IPS DF 6.9 (cell line): ENCODE measurements around the gene SLC17A5.

Experiments
- DNase-seq: peaks from one replicate; pipeline ENCODE4 v3.0.0-alpha.2; 2013; ENCODE audit warnings: low read depth, low spot score
- H3K27ac ChIP-seq: one replicate; pipeline ENCODE4 v1.5.1; 2013; ENCODE audit warnings: low read length, control low read depth
- H3K27me3 ChIP-seq: 2 replicates; pipeline ENCODE4 v1.6.1; 2013; ENCODE audit warnings: mild to moderate bottlenecking, low read length; ENCODE audit not compliant: control insufficient read depth, insufficient read depth
- H3K36me3 ChIP-seq: 2 replicates; pipeline ENCODE4 v1.6.1; 2013; ENCODE audit warnings: low read length; ENCODE audit not compliant: control insufficient read depth, insufficient read depth
- H3K4me1 ChIP-seq: 2 replicates; pipeline ENCODE4 v1.6.1; 2013; ENCODE audit warnings: low read length; ENCODE audit not compliant: control insufficient read depth, insufficient read depth
- H3K4me3 ChIP-seq: 2 replicates; pipeline ENCODE4 v1.5.1; 2013; ENCODE audit warnings: mild to moderate bottlenecking, low read length
- H3K9me3 ChIP-seq: 2 replicates; pipeline ENCODE4 v1.6.1; 2013; ENCODE audit warnings: low read length, inconsistent platforms; ENCODE audit not compliant: control insufficient read depth, insufficient read depth
- WGBS: extraction: QIAGEN DNeasy Blood & Tissue Kit; methylation state at CpG from one replicate; pipeline ENCODE4 v1.1.7; 2013; ENCODE audit warnings: mixed read lengths, missing lambda C conversion rate; ENCODE audit not compliant: insufficient read length, insufficient coverage; 5-methylcytosine and 5-hydroxymethylcytosine counted together

SLC17A5 gene

GRCh38 chr6:73614802-73615201, 39.0 kb downstream of the SLC17A5 start:
- Histone ChIP-seq H3K36me3 (no peaks in the 10 kb centered on the region), H3K27me3 (no peaks in the 10 kb centered on the region), H3K27ac (no peak overlapping the region), H3K4me1 (no peaks in the 10 kb centered on the region), H3K9me3 (no peaks in the 10 kb centered on the region), H3K4me3 (no peak overlapping the region)
- no CpG with 5 or more reads among the region's 6 CpGs for WGBS
- DNase-seq, result no peak

- Histone ChIP-seq H3K4me3 (no peak overlapping the region), H3K27me3 (no peaks in the 10 kb centered on the region), H3K9me3 (no peaks in the 10 kb centered on the region), H3K36me3 (no peaks in the 10 kb centered on the region), H3K27ac (no peak overlapping the region), H3K4me1 (no peaks in the 10 kb centered on the region)
- no peak for DNase-seq
- no CpG with 5 or more reads among the region's 6 CpGs for WGBS
Observed at GRCh38 chr6:73613806-73614536, 39.8 kb downstream of the SLC17A5 start.

- H3K4me3 ChIP-seq, result no peak overlapping the region
- H3K9me3 ChIP-seq, result no peaks in the 10 kb centered on the region
- WGBS, result no CpG with 5 or more reads among the region's 3 CpGs
- no peak for DNase-seq
- no peaks in the 10 kb centered on the region for H3K27me3 ChIP-seq
- H3K4me1 ChIP-seq, result no peaks in the 10 kb centered on the region
- H3K27ac ChIP-seq, result no peak overlapping the region
- no peaks in the 10 kb centered on the region; the same call in 1 of the 2 replicates for H3K36me3 ChIP-seq
Observed at GRCh38 chr6:73612611-73613010, 41.2 kb downstream of the SLC17A5 start.

GRCh38 chr6:73610444-73611275, 43.1 kb downstream of the SLC17A5 start:
- Histone ChIP-seq H3K9me3 (no peaks in the 10 kb centered on the region), H3K4me3 (no peak overlapping the region), H3K27me3 (no peaks in the 10 kb centered on the region), H3K27ac (no peak overlapping the region), H3K4me1 (no peaks in the 10 kb centered on the region), H3K36me3 (no peaks in the 10 kb centered on the region; the same call in 1 of the 2 replicates)
- DNase-seq, result no peak
- no CpG with 5 or more reads among the region's 6 CpGs for WGBS

GRCh38 chr6:73608761-73609160, 45.0 kb downstream of the SLC17A5 start:
- no peak overlapping the region for H3K27ac ChIP-seq
- no peak overlapping the region for H3K4me3 ChIP-seq
- no peaks in the 10 kb centered on the region for H3K9me3 ChIP-seq
- H3K4me1 ChIP-seq, result no peaks in the 10 kb centered on the region
- no peak for DNase-seq
- no peaks in the 10 kb centered on the region; the same call in 1 of the 2 replicates for H3K36me3 ChIP-seq
- no peaks in the 10 kb centered on the region for H3K27me3 ChIP-seq
- no CpG with 5 or more reads among the region's 4 CpGs for WGBS

GRCh38 chr6:73606428-73606827, 47.4 kb downstream of the SLC17A5 start:
- no peak for DNase-seq
- H3K27me3 ChIP-seq, result no peaks in the 10 kb centered on the region
- no peaks in the 10 kb centered on the region; the same call in 1 of the 2 replicates for H3K4me1 ChIP-seq
- no peak overlapping the region for H3K4me3 ChIP-seq
- no CpG with 5 or more reads among the region's 2 CpGs for WGBS
- no peak overlapping the region for H3K27ac ChIP-seq
- H3K36me3 ChIP-seq, result no peaks in the 10 kb centered on the region; the same call in 1 of the 2 replicates
- no peaks in the 10 kb centered on the region for H3K9me3 ChIP-seq

GRCh38 chr6:73604461-73604860, 49.3 kb downstream of the SLC17A5 start:
- no peak overlapping the region for H3K4me3 ChIP-seq
- H3K36me3 ChIP-seq, result no peaks in the 10 kb centered on the region; the same call in 1 of the 2 replicates
- H3K4me1 ChIP-seq, result no peaks in the 10 kb centered on the region; the same call in 1 of the 2 replicates
- H3K27me3 ChIP-seq, result no peaks in the 10 kb centered on the region
- H3K27ac ChIP-seq, result no peak overlapping the region
- no peaks in the 10 kb centered on the region for H3K9me3 ChIP-seq
- DNase-seq, result no peak
- no CpG with 5 or more reads among the region's 5 CpGs for WGBS

- no peak overlapping the region for H3K27ac ChIP-seq
- no peaks in the 10 kb centered on the region for H3K9me3 ChIP-seq
- H3K36me3 ChIP-seq, result no peaks in the 10 kb centered on the region; the same call in 1 of the 2 replicates
- no peak overlapping the region for H3K4me3 ChIP-seq
- no peaks in the 10 kb centered on the region; the same call in 1 of the 2 replicates for H3K4me1 ChIP-seq
- DNase-seq, result no peak
- no peaks in the 10 kb centered on the region for H3K27me3 ChIP-seq
- WGBS, result no CpG with 5 or more reads among the region's 1 CpG
Observed at GRCh38 chr6:73604020-73604419, 49.8 kb downstream of the SLC17A5 start.

- no peaks in the 10 kb centered on the region for H3K36me3 ChIP-seq
- no peaks in the 10 kb centered on the region for H3K4me1 ChIP-seq
- no peak overlapping the region for H3K27ac ChIP-seq
- H3K27me3 ChIP-seq, result no peaks in the 10 kb centered on the region
- no peak overlapping the region for H3K4me3 ChIP-seq
- no CpG with 5 or more reads among the region's 6 CpGs for WGBS
- no peaks in the 10 kb centered on the region for H3K9me3 ChIP-seq
- DNase-seq, result no peak
Observed at GRCh38 chr6:73586416-73586974, 67.3 kb downstream of the SLC17A5 start.

- no CpG with 5 or more reads among the region's 3 CpGs for WGBS
Observed at GRCh38 chr6:73585566-73586415, 68.0 kb downstream of the SLC17A5 start.

More at GRCh38 chr6:73585566-73586415, 68.0 kb downstream of the SLC17A5 start:
- Histone ChIP-seq H3K4me1 (no peaks in the 10 kb centered on the region), H3K27ac (no peak overlapping the region), H3K27me3 (no peaks in the 10 kb centered on the region), H3K4me3 (no peak overlapping the region), H3K9me3 (no peaks in the 10 kb centered on the region), H3K36me3 (no peaks in the 10 kb centered on the region)
- DNase-seq, result no peak
